HepG2 (cell line): Measurements from ENCODE around the gene ZNF581. TPM values are rescaled to one million over a fixed set of nuclear protein-coding genes. Genes with fewer than 3 reads are reported as not detected.

Experiments used
- CREB1 ChIP-seq, 2 experiments: fragments of 450-650 bp in 1 of 2; IDR thresholded peaks; 2 replicates each; pipeline ENCODE4 v1.6.1; 2016 to 2017; ENCODE audit warnings: control low read depth in 1 of 2, mild to moderate bottlenecking in 1 of 2, missing compliant biosample characterization in 1 of 2, missing genetic modification characterization in 1 of 2
- ESRRA ChIP-seq: sonication (generic); formaldehyde crosslinking; IDR thresholded peaks from 2 replicates; pipeline ENCODE4 v1.5.1; 2020; ENCODE audit warnings: mild to moderate bottlenecking, low read depth, missing genetic modification reagents
- GATAD1 ChIP-seq: IDR thresholded peaks from 2 replicates; pipeline ENCODE4 v1.6.1; 2016; ENCODE audit warnings: missing genetic modification reagents, missing compliant biosample characterization
- JUN ChIP-seq: sonication (generic); formaldehyde crosslinking; IDR thresholded peaks from 2 replicates; pipeline ENCODE4 v1.4.0; 2020; ENCODE audit warnings: mild to moderate bottlenecking, missing genetic modification reagents
- KLF11 ChIP-seq: IDR thresholded peaks from 2 replicates; pipeline ENCODE4 v1.6.1; 2016; ENCODE audit warnings: missing compliant biosample characterization
- PHF8 ChIP-seq: sonication (generic); formaldehyde crosslinking; IDR thresholded peaks from 2 replicates; pipeline ENCODE4 v1.5.0; 2020; ENCODE audit warnings: missing genetic modification reagents
- PRDM15 ChIP-seq: sonication (generic); formaldehyde crosslinking; IDR thresholded peaks from 2 replicates; pipeline ENCODE4 v1.4.0; 2020; ENCODE audit warnings: missing genetic modification reagents
- REXO4 ChIP-seq: sonication (generic); formaldehyde crosslinking; IDR thresholded peaks from 2 replicates; pipeline ENCODE4 v1.8.0; 2022; ENCODE audit warnings: missing genetic modification reagents, mild to moderate bottlenecking, borderline replicate concordance
- SYNCRIP ChIP-seq: fragments of 200-400 bp; formaldehyde crosslinking; IDR thresholded peaks from 2 replicates; pipeline ENCODE4 v1.6.1; 2018; ENCODE audit warnings: mild to moderate bottlenecking, low read depth, low read length; ENCODE audit not compliant: insufficient read depth
- YEATS2 ChIP-seq: sonication (generic); formaldehyde crosslinking; IDR thresholded peaks from 2 replicates; pipeline ENCODE4 v1.4.0; 2020; ENCODE audit warnings: missing genetic modification reagents, borderline replicate concordance
- ZMYM4 ChIP-seq: sonication (generic); formaldehyde crosslinking; IDR thresholded peaks from 2 replicates; pipeline ENCODE4 v1.8.1; 2023; ENCODE audit warnings: mild to moderate bottlenecking, missing genetic modification reagents
- ZNF18 ChIP-seq: sonication (generic); formaldehyde crosslinking; IDR thresholded peaks from 2 replicates; pipeline ENCODE4 v1.8.0; 2022; ENCODE audit warnings: mild to moderate bottlenecking, missing genetic modification reagents; ENCODE audit not compliant: insufficient replicate concordance
- ZNF251 ChIP-seq: sonication (generic); formaldehyde crosslinking; IDR thresholded peaks from 2 replicates; pipeline ENCODE4 v1.9.0; 2021; ENCODE audit warnings: mild to moderate bottlenecking, missing genetic modification reagents
- ZNF432 ChIP-seq: sonication (generic); formaldehyde crosslinking; IDR thresholded peaks from 2 replicates; pipeline ENCODE4 v1.5.0; 2020; ENCODE audit warnings: missing genetic modification reagents, mild to moderate bottlenecking, borderline replicate concordance
- ZNF607 ChIP-seq: sonication (generic); formaldehyde crosslinking; IDR thresholded peaks from 2 replicates; pipeline ENCODE4 v1.5.1; 2020; ENCODE audit warnings: missing genetic modification reagents, mild to moderate bottlenecking, borderline replicate concordance
- ZNF709 ChIP-seq: sonication (generic); formaldehyde crosslinking; IDR thresholded peaks from 2 replicates; pipeline ENCODE4 v1.5.0; 2020; ENCODE audit warnings: mild to moderate bottlenecking, missing genetic modification reagents
- ZNF777 ChIP-seq: sonication (generic); formaldehyde crosslinking; IDR thresholded peaks from 2 replicates; pipeline ENCODE4 v1.4.0; 2020; ENCODE audit warnings: missing genetic modification reagents
- polyA plus RNA-seq, 8 experiments: library from polyadenylated mRNA; depleted of rRNA in 3 of 8; stranded (reverse) in 7 of 8; unstranded in 1 of 8; fragments of >200 nt; fragmentation: Illumina TruSeq in 4 of 8; extraction: Trizol in 4 of 8; gene quantifications; 2 replicates each; pipeline versions ENCODE4 v1.2.1 to v1.2.3, GENCODE V29; 2011 to 2016; ENCODE audit warnings: low read depth in 4 of 8, missing spikeins in 1 of 8, mixed read lengths in 1 of 8; ENCODE audit not compliant: insufficient read depth in 1 of 8
- total RNA-seq, 5 experiments: library from RNA; depleted of rRNA; stranded (reverse); fragments of >200 nt; fragmentation: Illumina TruSeq; extraction: Trizol; gene quantifications; 2 replicates each; pipeline ENCODE4 v1.2.3, GENCODE V29; 2016; ENCODE audit warnings: low read depth in 1 of 5
- TF ChIP-seq, protein P1 (sequence below): sonication (generic); formaldehyde crosslinking; IDR thresholded peaks from 2 replicates; pipeline ENCODE4 v1.5.0; 2020; ENCODE audit warnings: missing genetic modification reagents
- TF ChIP-seq, protein P2 (sequence below): sonication (generic); formaldehyde crosslinking; IDR thresholded peaks from 2 replicates; pipeline ENCODE4 v1.4.0; 2020; ENCODE audit warnings: mild to moderate bottlenecking, missing genetic modification reagents

The ZNF581 gene
- total and polyA plus RNA-seq, 2 of the 13 experiments (the other 11 are each of a cell fraction or from before 2014, with no cell fraction given): 19.6 to 49.5 TPM

DNA sequence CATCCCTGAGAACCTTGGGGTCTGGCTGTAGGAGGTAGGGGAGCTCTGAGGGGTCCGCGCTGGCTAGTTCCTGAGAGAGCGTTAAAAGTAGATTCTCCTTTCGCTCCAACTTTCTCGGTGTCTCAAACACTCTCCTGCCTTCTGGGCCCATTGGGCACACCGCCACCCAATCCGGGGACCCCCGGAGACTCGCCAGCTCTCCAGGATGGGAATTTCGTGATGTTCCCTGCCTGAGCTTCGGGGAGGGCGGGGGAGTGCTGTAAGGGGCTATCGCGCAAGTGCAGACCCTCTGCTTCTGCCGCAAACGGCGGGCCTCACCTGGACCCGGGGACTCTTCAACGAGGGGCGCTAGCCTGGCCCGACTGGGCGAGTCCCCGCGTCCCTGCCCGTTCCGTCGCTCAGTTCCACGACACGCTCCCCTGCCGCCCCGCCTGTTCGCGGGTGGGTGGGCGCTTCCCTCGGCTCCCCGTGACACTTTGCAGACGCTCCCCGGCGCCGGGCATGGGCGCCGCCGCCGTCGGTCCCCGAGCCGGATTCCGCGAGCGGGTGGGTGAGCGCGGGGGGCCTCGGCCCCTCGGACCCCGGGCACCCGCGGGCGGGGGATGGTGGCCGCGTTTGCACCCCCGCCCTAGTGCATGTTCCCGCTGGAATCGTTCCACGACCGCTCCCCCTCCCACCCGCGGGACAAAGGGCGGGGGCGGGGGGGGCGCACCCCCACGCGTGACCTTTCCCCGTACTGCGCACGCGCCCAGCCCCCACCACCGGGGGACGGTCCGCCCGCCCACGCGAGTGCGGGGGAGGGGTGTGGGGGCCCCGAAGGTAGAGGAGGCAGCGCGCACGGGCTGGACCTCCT is 4.5 kb downstream of the ZNF581 start, which contains the start of gene CCDC106 (continued):
- no peak for TF ChIP-seq PRDM15 (CRISPR knock-in tag)
- peak; percentile 72 for TF ChIP-seq PHF8
- TF ChIP-seq SYNCRIP: no peak
- no peak for TF ChIP-seq ZNF777 (CRISPR knock-in tag)
- TF ChIP-seq GATAD1: peak; percentile 56; the same call in 1 of the 2 replicates
- no peak for TF ChIP-seq ZNF251 (CRISPR knock-in tag)
- TF ChIP-seq ZMYM4: no peak
- no peak for TF ChIP-seq ZNF432 (CRISPR knock-in tag)
- TF ChIP-seq CREB1 (IDR thresholded peaks at IDR 0.05): no peak
- no peak for TF ChIP-seq CREB1 (CRISPR knock-in tag; IDR thresholded peaks at IDR 0.05)
- TF ChIP-seq, protein P1, sequence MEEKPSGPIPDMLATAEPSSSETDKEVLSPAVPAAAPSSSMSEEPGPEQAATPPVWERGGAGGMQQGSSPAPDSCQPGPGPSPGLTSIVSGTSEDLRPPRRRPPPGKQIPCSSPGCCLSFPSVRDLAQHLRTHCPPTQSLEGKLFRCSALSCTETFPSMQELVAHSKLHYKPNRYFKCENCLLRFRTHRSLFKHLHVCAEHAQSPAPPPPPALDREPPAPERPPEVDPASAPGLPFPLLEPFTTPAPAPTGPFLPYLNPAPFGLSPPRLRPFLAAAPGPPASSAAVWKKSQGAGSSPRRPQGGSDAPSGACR: no peak
- TF ChIP-seq YEATS2: peak; percentile 31; the same call in 1 of the 2 replicates
- no peak for TF ChIP-seq REXO4 (CRISPR knock-in tag)
- TF ChIP-seq KLF11 (CRISPR knock-in tag): 0 out of 2 replicates have a peak, but pooled peaks have one; percentile 58
- TF ChIP-seq, protein P2, sequence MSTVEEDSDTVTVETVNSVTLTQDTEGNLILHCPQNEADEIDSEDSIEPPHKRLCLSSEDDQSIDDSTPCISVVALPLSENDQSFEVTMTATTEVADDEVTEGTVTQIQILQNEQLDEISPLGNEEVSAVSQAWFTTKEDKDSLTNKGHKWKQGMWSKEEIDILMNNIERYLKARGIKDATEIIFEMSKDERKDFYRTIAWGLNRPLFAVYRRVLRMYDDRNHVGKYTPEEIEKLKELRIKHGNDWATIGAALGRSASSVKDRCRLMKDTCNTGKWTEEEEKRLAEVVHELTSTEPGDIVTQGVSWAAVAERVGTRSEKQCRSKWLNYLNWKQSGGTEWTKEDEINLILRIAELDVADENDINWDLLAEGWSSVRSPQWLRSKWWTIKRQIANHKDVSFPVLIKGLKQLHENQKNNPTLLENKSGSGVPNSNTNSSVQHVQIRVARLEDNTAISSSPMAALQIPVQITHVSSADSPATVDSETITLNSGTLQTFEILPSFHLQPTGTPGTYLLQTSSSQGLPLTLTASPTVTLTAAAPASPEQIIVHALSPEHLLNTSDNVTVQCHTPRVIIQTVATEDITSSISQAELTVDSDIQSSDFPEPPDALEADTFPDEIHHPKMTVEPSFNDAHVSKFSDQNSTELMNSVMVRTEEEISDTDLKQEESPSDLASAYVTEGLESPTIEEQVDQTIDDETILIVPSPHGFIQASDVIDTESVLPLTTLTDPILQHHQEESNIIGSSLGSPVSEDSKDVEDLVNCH: no peak
- 0 out of 2 replicates have a peak, but pooled peaks have one; percentile 59 for TF ChIP-seq ESRRA (CRISPR knock-in tag)
- no peak for TF ChIP-seq ZNF607 (CRISPR knock-in tag)
- TF ChIP-seq JUN (CRISPR knock-in tag): no peak
- no peak for TF ChIP-seq ZNF18 (CRISPR knock-in tag)
- TF ChIP-seq ZNF709 (CRISPR knock-in tag): no peak
